Measurements from ENCODE around the gene FLYWCH2. TPM values are rescaled to one million over a fixed set of nuclear protein-coding genes. Genes with fewer than 3 reads are reported as not detected.
"Not testable (repeated sequence)": the region's sequence is repeated elsewhere in the genome, so short reads cannot be mapped to it uniquely, and the experiment has no call there.

FLYWCH2 gene
- polyA plus RNA-seq, 6 donors from 2014 or later = 15.6 to 22.6 (median 18.9) TPM

- peak overlapping the region in 3 of 6 donors; percentile 38 to 82 (median 64) for H3K27ac Mint-ChIP-seq
- peaks cover 3 to 7% (median 6%) of the 10 kb centered on the region in 3 donors for H3K4me1 Mint-ChIP-seq
- DNase-seq (peak; percentile 56), ATAC-seq (ENCODE audit: low read depth in 2 of 2) (peak; percentile 45 to 52)
- H3K36me3 Mint-ChIP-seq = peaks cover 9 to 10% of the 10 kb centered on the region in 2 donors
- H3K4me3 Mint-ChIP-seq = peak overlapping the region in 1 of 8 donors; percentile 11
- no peaks in the 10 kb centered on the region for H3K27me3 Mint-ChIP-seq
- no peaks in the 10 kb centered on the region for H3K9me3 Mint-ChIP-seq
Observed at GRCh38 chr16:2919511-2920255, 36.7 kb downstream of the FLYWCH2 start.

- Mint-ChIP-seq H3K27me3 (no peaks in the 10 kb centered on the region), H3K9me3 (no peaks in the 10 kb centered on the region), H3K36me3 (peaks cover 9 to 10% of the 10 kb centered on the region in 2 donors), H3K27ac (no peak overlapping the region), H3K4me1 (peaks cover 8 to 18% (median 15%) of the 10 kb centered on the region in 3 donors), H3K4me3 (no peak overlapping the region)
- no peak for DNase-seq
- no peak for ATAC-seq (ENCODE audit: low read depth in 2 of 2)
Observed at GRCh38 chr16:2923481-2923880, 40.5 kb downstream of the FLYWCH2 start.

GRCh38 chr16:2924901-2925755 is 42.1 kb downstream of the FLYWCH2 start:
- no peaks in the 10 kb centered on the region for H3K27me3 Mint-ChIP-seq

GRCh38 chr16:2925951-2926649 is 43.1 kb downstream of the FLYWCH2 start:
- no peaks in the 10 kb centered on the region for H3K27me3 Mint-ChIP-seq
- peaks cover 5 to 9% of the 10 kb centered on the region in 2 donors for H3K36me3 Mint-ChIP-seq
- H3K27ac Mint-ChIP-seq = no peak overlapping the region
- H3K4me3 Mint-ChIP-seq = no peak overlapping the region
- no peaks in the 10 kb centered on the region for H3K9me3 Mint-ChIP-seq
- DNase-seq (no peak), ATAC-seq (ENCODE audit: low read depth in 2 of 2) (no peak)
- H3K4me1 Mint-ChIP-seq = peaks cover 6 to 11% (median 9%) of the 10 kb centered on the region in 3 donors

More at GRCh38 chr16:2924901-2925755, 42.1 kb downstream of the FLYWCH2 start:
- peaks cover 5 to 9% of the 10 kb centered on the region in 2 donors for H3K36me3 Mint-ChIP-seq
- H3K4me1 Mint-ChIP-seq = peaks cover 6 to 11% (median 9%) of the 10 kb centered on the region in 3 donors
- peak overlapping the region in 1 of 6 donors; percentile 7 for H3K27ac Mint-ChIP-seq
- DNase-seq (no peak), ATAC-seq (ENCODE audit: low read depth in 2 of 2) (no peak)
- H3K9me3 Mint-ChIP-seq = no peaks in the 10 kb centered on the region
- no peak overlapping the region for H3K4me3 Mint-ChIP-seq

- Mint-ChIP-seq H3K27ac (peak overlapping the region in 5 of 6 donors; percentile 15 to 50 (median 22)), H3K4me3 (peak overlapping the region in 4 of 8 donors; percentile 5 to 30 (median 23)), H3K9me3 (no peaks in the 10 kb centered on the region), H3K4me1 (peaks cover 6 to 11% (median 9%) of the 10 kb centered on the region in 3 donors), H3K27me3 (no peaks in the 10 kb centered on the region), H3K36me3 (peaks cover 5 to 9% of the 10 kb centered on the region in 2 donors)
- DNase-seq (no peak), ATAC-seq (ENCODE audit: low read depth in 2 of 2) (no peak)
Observed at GRCh38 chr16:2926650-2926999, 43.6 kb downstream of the FLYWCH2 start.

GRCh38 chr16:2927010-2927646 is 44.1 kb downstream of the FLYWCH2 start:
- Mint-ChIP-seq H3K4me1 (peaks cover 6 to 11% (median 9%) of the 10 kb centered on the region in 3 donors), H3K27ac (peak overlapping the region; percentile 15 to 73 (median 28)), H3K4me3 (peak overlapping the region in 4 of 8 donors; percentile 5 to 30 (median 23)), H3K27me3 (no peaks in the 10 kb centered on the region), H3K9me3 (no peaks in the 10 kb centered on the region), H3K36me3 (peaks cover 5 to 8% of the 10 kb centered on the region in 2 donors)
- DNase-seq (peak; percentile 84), ATAC-seq (ENCODE audit: low read depth in 2 of 2) (peak; percentile 100)

- not testable (repeated sequence) for H3K36me3 Mint-ChIP-seq
Observed at GRCh38 chr16:2928151-2928550, 45.1 kb downstream of the FLYWCH2 start.

GRCh38 chr16:2928796-2929195 is 45.8 kb downstream of the FLYWCH2 start:
- H3K27me3 Mint-ChIP-seq = no peaks in the 10 kb centered on the region
- no peaks in the 10 kb centered on the region for H3K36me3 Mint-ChIP-seq
- H3K4me1 Mint-ChIP-seq = peaks cover 6 to 11% (median 9%) of the 10 kb centered on the region in 3 donors
- H3K27ac Mint-ChIP-seq = no peak overlapping the region
- H3K9me3 Mint-ChIP-seq = no peaks in the 10 kb centered on the region
- ATAC-seq (ENCODE audit: low read depth in 2 of 2) (no peak), DNase-seq (no peak)
- H3K4me3 Mint-ChIP-seq = no peak overlapping the region

More at GRCh38 chr16:2928151-2928550, 45.1 kb downstream of the FLYWCH2 start:
- H3K4me3 Mint-ChIP-seq; DNase-seq; ATAC-seq (ENCODE audit: low read depth in 2 of 2); H3K27ac Mint-ChIP-seq; H3K9me3 Mint-ChIP-seq; H3K27me3 Mint-ChIP-seq: not testable (repeated sequence)
- peaks cover 6 to 11% (median 9%) of the 10 kb centered on the region in 3 donors for H3K4me1 Mint-ChIP-seq

- DNase-seq (no peak), ATAC-seq (ENCODE audit: low read depth in 2 of 2) (no peak)
- no peak overlapping the region for H3K27ac Mint-ChIP-seq
- peaks cover 0 to 6% of the 10 kb centered on the region in 2 donors for H3K36me3 Mint-ChIP-seq
- no peak overlapping the region for H3K4me3 Mint-ChIP-seq
- H3K9me3 Mint-ChIP-seq = no peaks in the 10 kb centered on the region
- H3K4me1 Mint-ChIP-seq = peaks cover 9 to 11% (median 9%) of the 10 kb centered on the region in 3 donors
- no peaks in the 10 kb centered on the region for H3K27me3 Mint-ChIP-seq
Observed at GRCh38 chr16:2929693-2930092, 46.7 kb downstream of the FLYWCH2 start.

GRCh38 chr16:2930236-2930635 is 47.2 kb downstream of the FLYWCH2 start:
- Mint-ChIP-seq H3K4me1 (peaks cover 9 to 11% (median 9%) of the 10 kb centered on the region in 3 donors), H3K36me3 (peaks cover 0 to 7% of the 10 kb centered on the region in 2 donors), H3K4me3 (no peak overlapping the region), H3K27me3 (no peaks in the 10 kb centered on the region), H3K9me3 (no peaks in the 10 kb centered on the region), H3K27ac (peak overlapping the region in 1 of 6 donors; percentile 89)
- ATAC-seq (ENCODE audit: low read depth in 2 of 2) (no peak), DNase-seq (no peak)

GRCh38 chr16:2931231-2931914 is 48.4 kb downstream of the FLYWCH2 start:
- not testable (repeated sequence) for H3K9me3 Mint-ChIP-seq; DNase-seq; H3K27ac Mint-ChIP-seq; H3K27me3 Mint-ChIP-seq; H3K4me3 Mint-ChIP-seq; ATAC-seq (ENCODE audit: low read depth in 2 of 2); H3K36me3 Mint-ChIP-seq
- H3K4me1 Mint-ChIP-seq = peaks cover 9 to 11% (median 9%) of the 10 kb centered on the region in 3 donors

- peaks cover 0 to 7% of the 10 kb centered on the region in 2 donors for H3K36me3 Mint-ChIP-seq
- H3K4me1 Mint-ChIP-seq = peaks cover 0 to 3% (median 0%) of the 10 kb centered on the region in 3 donors
- no peaks in the 10 kb centered on the region for H3K9me3 Mint-ChIP-seq
- H3K27me3 Mint-ChIP-seq = no peaks in the 10 kb centered on the region
- no peak overlapping the region for H3K27ac Mint-ChIP-seq
- H3K4me3 Mint-ChIP-seq = no peak overlapping the region
- no peak for ATAC-seq (ENCODE audit: low read depth in 2 of 2)
- DNase-seq = no peak
Observed at GRCh38 chr16:2933136-2933535, 50.1 kb downstream of the FLYWCH2 start.

Measured in naive B cell (primary cell).